Medulla oblongata (tissue), 1 donor: ENCODE data around the gene LINC00237.

Experiments used
- DNase-seq: peaks from one replicate; pipeline ENCODE4 v3.0.0-alpha.2; 2015; ENCODE audit errors: extremely low spot score

LINC00237 gene

DNA sequence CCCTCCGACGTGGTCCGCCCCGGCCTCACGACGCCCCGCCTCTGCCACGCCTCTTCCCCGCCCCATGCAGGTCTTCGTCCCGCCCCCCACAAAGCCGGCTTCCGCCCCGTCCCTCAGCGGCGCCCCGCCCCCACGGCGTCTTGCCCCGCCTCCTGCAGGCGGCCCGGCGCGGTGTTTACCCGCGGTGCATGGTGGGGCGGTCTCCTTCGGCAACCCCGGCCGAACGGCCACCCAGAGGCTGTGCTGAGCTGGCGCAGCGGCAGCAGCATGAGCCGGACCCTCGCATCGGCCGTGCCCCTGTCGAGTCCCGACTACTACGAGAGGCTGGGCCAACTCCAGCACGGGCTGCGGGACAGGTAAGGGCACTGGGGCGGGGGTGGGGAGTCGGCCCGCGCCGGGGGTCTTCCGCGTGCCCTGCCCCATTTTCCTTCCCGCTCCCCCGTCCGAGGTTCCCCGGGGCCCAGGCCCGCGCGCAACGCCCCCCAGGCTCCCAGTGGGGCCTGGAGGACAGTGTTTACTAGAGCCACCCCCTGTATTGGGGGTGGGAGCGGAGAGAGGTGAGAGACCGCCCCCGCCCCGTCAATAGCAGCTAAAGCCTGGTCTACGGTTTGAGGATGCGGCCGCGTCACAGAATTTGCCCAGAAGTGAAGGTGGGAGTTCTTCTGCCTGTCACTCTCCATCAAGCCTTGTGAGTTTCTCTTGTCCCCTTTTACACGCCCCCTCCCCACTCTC, 19.9 kb upstream of the LINC00237 start, which contains the start of gene KIZ:
TSS of gene KIZ (plus strand) at position 234 of the 732 bp plus-strand sequence. CDS start at position 268, 34 bp downstream.
- peak; percentile 97 for DNase-seq

DNA sequence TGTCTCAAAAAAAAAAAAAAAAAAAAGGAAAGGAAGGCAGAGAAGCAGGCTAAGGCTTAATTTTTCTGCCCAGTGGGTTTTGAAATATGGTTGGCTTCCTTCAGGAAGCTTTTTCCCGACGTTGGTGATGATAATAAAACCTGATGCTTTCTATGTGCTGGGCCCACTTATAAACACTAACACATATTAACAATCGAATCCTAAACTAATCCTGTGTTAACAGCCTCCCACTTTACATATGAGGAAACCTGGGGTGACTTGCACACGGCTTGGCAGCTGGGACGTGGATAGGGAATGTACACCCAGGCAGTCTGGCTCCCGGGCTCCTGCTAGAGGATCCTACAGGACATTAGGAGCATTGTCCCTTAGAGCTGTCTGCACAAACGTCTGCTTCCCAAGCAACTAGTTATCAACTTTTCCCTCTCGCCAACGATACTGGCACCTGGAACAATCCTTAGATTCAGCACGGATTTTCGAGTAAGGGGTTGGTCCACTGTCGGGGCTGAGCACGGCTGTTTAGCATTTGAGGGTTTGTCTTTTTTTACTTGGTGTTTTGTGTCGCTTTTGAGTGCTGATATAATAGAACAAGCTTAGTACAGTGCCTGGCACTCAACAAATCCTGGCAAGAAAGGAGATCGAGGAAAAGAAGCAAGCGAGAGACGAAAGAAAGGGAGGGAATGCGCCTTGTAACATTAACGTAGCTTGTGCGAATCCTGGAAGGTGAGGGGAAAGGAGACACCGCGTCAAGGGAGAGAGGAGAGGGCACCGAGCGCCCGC, 19.1 kb upstream of the LINC00237 start:
- peak; percentile 75 for DNase-seq

- DNase-seq, result no peak
These were observed 18.0 kb upstream of the LINC00237 start for GRCh38 chr20:21124190-21124589.

DNA sequence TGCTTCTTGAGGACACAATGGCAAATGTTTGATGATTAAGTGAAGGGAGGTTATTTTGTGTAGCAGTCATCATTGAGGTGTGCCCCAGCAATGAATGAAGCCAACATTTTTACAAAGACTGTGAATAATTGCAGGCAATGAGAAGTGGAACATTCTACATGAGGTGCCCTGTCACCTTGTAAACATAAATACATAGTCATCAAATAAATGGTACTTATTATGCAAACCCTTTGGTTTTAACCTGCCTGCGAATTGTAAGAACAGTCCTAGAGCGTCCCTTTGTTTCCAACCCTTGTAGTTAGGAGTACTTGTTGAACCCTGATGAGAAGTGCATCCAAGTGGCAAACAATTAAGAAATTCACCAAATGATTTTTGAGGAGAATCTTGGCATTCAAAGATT, 12.6 kb upstream of the LINC00237 start:
- no peak for DNase-seq

- no peak for DNase-seq
These were observed 12.0 kb upstream of the LINC00237 start for GRCh38 chr20:21118138-21118537.

- DNase-seq, result no peak
These were observed 11.4 kb upstream of the LINC00237 start for GRCh38 chr20:21117521-21117920.

DNA sequence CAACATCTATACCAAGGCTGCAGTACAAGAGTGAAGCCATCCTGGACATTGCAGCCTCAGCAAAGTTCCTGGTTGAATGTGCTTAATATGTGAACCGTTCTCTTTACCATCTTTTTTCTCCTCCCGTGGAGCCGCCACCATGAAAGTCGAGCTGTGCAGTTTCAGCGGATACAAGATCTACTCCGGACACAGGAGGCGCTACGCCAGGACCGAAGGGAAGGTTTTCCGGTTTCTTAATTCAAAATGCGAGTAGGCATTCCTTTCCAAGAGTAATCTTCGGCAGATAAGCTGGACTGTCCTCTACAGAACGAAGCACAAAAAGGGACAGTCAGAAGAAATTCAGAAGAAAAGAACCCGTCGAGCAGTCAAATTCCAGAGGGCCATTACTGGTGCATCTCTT, 8.4 kb upstream of the LINC00237 start:
- no peak for DNase-seq

GRCh38 chr20:21113697-21114096, 7.5 kb upstream of the LINC00237 start:
- DNase-seq, result no peak

DNA sequence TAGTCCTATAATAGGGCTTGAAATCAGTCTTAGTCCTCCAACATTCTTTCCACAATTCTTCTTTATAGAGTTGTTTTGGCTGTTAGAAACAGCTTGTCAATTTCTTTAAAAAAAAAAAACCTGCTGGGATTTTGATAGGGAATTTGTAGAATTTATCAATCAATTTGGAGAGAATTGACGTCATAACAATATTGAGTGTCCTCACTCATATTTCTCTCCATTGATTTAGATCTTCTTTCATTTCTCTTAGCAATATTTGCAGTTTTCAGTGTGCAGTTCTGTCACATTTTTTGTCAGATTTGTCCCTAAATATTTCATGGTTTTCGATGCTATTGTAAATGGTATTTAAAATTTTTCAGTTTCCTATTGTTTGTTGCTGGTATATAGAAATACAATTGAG, 5.3 kb upstream of the LINC00237 start:
- DNase-seq, result no peak

DNA sequence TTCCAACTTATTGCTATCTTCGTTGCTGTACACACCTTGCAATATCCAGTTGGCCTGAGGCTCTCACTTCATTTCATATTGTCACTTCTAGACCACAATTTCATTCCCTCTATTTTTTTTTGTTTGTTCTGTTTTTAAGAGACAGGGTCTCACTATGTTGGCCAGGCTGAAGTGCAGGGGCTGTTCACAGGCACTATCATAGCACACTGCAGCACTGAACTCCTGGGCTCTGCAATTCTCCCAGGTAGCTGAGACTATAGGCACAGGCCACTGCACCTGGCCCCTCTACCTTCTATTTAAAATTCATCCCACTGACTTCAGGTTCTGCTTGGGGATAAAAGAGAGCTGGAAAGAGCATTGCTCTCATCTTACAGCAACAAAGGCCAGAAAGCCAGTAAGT, 4.7 kb upstream of the LINC00237 start:
- no peak for DNase-seq

DNA sequence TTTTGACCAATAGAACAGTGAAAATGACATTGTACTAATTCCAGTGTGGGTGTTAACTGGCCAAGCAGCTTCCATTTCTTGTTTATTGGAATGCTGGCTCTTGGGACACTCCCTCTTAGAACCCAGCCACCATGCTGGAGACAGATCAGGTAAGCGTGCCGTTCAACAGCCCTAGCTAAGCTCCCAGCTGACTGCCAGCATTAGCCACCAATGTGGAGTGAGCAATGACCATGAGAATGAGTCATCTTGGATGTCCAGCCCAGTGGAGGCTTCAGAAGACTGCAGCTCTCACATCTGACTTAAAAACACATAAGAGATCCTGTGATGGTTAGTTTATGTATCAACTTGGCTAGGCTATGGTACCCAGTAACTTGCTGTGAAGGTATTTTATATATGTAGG, 3.0 kb upstream of the LINC00237 start:
- DNase-seq, result no peak

DNA sequence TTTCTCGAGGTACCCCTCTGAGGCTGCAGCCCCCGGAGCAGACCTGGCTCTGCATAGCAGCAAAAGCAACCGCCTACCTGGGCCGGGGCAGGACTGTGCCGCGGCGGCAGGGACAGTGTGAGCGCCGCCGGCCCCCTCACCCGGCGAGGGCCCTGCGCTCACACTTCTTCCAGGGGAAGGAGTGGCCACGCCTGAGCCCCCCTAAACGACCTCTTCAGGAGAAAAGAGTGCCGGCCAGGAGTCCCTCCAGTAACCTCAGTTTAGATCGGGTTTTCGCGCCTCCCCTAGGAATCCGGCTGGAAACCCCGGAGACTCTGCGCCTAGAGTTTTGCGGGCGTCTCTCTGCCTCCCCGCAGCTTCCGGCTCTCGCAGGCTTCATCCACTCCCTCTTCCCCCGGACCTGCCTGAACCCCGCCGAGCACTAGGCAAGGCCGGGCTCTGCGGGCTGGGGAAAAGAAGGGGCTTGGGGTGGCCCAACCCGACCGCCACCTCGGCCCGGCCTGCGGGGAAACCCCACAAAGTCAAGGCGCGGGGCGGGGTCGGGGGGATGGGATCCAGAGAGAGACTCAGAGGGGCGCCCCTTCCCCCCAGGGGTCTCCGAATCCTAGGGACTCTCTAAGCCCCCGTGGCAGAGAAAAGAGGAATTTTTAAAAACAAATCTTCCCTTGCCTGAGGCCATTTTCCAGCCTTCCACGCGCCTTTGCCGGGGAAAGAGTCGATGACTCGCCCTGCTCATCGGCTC, 558 bp downstream of the LINC00237 start:
- DNase-seq, result no peak

DNA sequence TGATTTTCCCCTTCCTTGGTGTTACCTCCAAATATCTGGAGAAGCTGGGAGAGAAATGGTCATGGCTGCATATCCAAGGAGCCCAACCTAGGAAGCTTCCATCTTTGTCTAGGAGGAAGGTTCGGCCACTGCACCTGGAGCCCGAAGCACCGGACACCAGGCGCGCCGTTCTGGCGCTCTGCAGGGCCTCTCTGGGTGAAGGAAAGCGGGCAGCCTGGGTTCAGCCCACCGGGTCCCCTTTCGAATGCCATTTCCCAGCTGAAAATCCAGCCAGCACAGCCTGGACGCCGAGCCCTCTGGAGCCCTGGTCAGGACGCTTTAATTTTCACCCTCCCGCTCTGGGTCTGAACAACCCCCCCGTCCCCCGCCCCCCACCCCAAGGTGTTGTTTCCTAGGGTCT, 1.2 kb downstream of the LINC00237 start:
- no peak for DNase-seq

DNA sequence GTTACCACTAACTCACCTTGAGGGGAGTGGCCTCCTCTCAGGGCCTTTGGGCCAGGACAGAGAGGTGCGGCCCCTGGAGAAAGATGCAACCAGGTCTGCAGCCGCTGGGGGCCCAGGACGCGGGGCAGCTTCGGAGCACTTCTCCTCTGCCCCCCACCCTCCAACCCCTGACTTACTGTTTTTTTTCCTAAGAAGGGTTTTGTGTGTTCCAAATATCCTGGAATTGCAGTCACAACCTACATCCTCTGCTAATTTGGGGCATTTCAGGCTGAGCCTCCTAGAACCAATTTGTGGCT, 1.7 kb downstream of the LINC00237 start:
- no peak for DNase-seq

- no peak for DNase-seq
These were observed 2.3 kb downstream of the LINC00237 start for GRCh38 chr20:21103582-21104465.

DNA sequence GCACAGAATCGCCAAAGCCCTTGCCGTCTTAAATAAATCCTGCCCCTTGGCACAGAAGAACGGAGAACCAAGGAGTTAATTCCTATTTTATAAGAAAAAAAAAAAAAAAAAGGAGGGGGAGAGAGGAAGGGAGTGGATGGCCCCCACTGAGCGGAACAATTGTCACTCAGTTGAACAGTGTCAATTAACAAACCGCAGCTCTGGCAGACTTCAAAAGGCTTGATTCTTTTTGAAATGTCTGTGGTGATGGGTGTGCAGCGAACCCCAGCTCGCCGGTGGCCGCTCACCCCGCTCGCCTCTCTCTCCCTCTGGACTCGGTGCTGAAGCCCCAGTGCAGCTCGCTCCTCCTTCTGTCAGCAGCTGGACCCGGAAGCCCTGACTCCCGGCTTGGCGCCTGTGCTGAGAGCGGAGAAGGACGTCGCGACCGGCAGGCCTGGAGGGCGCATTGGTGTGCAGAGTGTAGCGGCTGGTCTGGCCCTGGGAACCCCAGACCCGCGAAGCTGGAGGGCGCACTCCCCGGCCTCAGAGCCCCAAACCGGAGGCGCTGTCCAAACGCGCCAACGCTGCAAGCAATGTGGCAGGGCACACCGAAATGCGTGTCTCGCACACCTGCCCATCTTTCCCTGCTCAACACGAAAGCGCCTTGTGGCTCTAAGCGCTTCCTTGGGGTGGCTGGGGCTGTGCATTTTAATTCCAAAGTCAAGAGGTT, 3.4 kb downstream of the LINC00237 start:
- peak; percentile 69 for DNase-seq

DNA sequence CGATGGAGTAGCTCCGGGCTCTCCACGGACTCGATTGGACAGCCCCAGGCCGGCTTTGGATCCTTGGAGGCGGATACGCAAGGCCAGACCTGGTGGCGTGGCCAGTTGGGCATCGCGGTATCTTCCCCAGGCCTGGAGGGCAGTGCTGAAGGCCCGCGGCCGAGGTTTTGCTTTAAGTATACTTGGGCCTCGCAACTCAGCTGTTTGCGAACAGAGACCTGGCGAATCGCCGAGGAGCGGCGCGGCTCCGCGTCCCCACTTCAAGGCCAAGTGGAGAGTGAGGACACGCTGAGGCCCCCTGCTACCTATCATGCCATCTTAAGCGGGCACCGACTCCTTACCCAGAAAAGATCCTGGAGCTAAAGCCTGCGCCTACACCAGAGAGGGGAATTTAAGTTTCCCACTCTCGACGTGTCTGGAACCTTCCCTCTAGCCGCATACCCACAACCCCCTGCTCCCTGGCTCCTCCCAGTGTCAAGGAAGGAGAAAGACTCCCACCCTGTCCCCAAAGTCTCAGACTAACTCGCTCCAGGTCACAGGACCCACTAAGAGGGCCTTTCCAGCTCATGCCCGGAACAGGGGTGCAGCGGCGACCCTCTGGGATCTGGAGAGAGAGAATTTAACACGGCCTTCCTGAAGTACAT, 4.1 kb downstream of the LINC00237 start:
- DNase-seq, result peak; percentile 80

- DNase-seq, result peak; percentile 30
These were observed 4.7 kb downstream of the LINC00237 start for GRCh38 chr20:21101453-21101931.

DNA sequence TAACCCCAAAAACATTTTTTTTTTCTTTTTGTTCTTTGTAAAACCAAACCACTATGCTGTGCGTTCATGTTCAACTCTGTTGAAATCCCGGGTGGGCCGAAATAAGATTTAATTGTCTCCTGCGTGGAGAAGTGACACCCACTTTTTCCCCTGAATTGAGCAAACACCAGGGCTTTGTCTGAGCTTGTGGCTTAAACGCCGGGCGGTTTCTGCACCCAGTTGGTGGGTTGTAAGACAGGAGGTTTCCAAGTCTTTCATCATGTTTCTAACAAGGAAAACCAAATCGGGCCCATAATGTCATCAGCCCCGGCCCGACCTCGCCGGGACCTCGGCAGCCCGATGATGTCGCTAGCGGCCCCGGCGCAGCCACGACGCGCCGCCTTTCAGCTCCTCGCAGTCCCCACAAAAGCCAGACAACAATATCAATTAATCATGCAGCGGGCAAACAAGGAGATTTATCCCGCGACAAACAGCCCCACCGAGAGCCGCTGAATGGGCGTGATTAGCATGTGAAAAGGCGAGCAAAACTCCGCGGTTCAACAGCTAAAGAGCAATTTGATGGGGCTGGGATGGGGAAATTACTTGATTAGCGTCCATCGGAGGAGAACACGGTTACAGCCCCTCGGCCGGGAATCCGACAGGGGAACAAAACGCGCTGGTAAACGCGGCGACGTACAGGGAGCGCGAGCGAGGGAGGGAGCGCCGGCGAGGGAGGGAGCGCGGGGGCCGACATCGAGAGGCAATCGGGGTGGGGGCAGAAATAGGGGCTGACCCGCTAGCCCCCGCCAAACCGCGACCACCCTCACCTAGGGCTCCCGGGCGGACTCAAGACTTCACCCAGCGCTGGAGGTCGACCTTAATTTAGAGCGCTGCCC, 5.3 kb downstream of the LINC00237 start:
- peak; percentile 48 for DNase-seq
